GM18867 (cell line): ENCODE results near the gene SENP6.
"Not testable (repeated sequence)": the region's sequence is repeated elsewhere in the genome, so short reads cannot be mapped to it uniquely, and the experiment has no call there.

Experiments used
- ATAC-seq: cut with Tn5 transposase; IDR thresholded peaks from one replicate; pipeline ENCODE4 v1.9.1; 2021; ENCODE audit warnings: mild to moderate bottlenecking, moderate library complexity; ENCODE audit not compliant: unreplicated experiment

SENP6 gene

GRCh38 chr6:75656479-75656878 is 54.8 kb downstream of the SENP6 start:
- ATAC-seq = no peak

GRCh38 chr6:75657327-75657726 is 55.6 kb downstream of the SENP6 start:
- no peak for ATAC-seq

- ATAC-seq = no peak
These were observed 64.9 kb downstream of the SENP6 start for GRCh38 chr6:75666592-75666991.

- ATAC-seq = no peak
These were observed 72.2 kb downstream of the SENP6 start for GRCh38 chr6:75673884-75674283.

- ATAC-seq = no peak
These were observed 74.7 kb downstream of the SENP6 start for GRCh38 chr6:75676377-75676776.

GRCh38 chr6:75682548-75682947 is 80.9 kb downstream of the SENP6 start:
- ATAC-seq = not testable (repeated sequence)

GRCh38 chr6:75683005-75683404 is 81.3 kb downstream of the SENP6 start:
- not testable (repeated sequence) for ATAC-seq

- not testable (repeated sequence) for ATAC-seq
These were observed 85.9 kb downstream of the SENP6 start for GRCh38 chr6:75687535-75687934.

GRCh38 chr6:75687937-75688336 is 86.3 kb downstream of the SENP6 start:
- ATAC-seq = not testable (repeated sequence)

GRCh38 chr6:75689576-75689975 is 87.9 kb downstream of the SENP6 start:
- ATAC-seq = no peak

- no peak for ATAC-seq
These were observed 89.3 kb downstream of the SENP6 start for GRCh38 chr6:75691012-75691411.

- ATAC-seq = no peak
These were observed 91.9 kb downstream of the SENP6 start for GRCh38 chr6:75693534-75693933.

- no peak for ATAC-seq
These were observed 92.7 kb downstream of the SENP6 start for GRCh38 chr6:75694406-75694805.

GRCh38 chr6:75708334-75708733 is 106.7 kb downstream of the SENP6 start:
- ATAC-seq = not testable (repeated sequence)

- no peak for ATAC-seq
These were observed 109.5 kb downstream of the SENP6 start for GRCh38 chr6:75711173-75711572.

- ATAC-seq = no peak
These were observed 117.5 kb downstream of the SENP6 start for GRCh38 chr6:75719133-75719532.

- ATAC-seq = no peak
These were observed 121.7 kb downstream of the SENP6 start for GRCh38 chr6:75723382-75723781.

- no peak for ATAC-seq
These were observed 125.5 kb downstream of the SENP6 start for GRCh38 chr6:75727206-75727605.

- not testable (repeated sequence) for ATAC-seq
These were observed 129.3 kb downstream of the SENP6 start for GRCh38 chr6:75731029-75731428.

- ATAC-seq = peak; percentile 93
These were observed 134.0 kb downstream of the SENP6 start for GRCh38 chr6:75735491-75736186.

- no peak for ATAC-seq
These were observed 142.3 kb downstream of the SENP6 start for GRCh38 chr6:75743971-75744370.

- no peak for ATAC-seq
These were observed 143.7 kb downstream of the SENP6 start for GRCh38 chr6:75745404-75745803.

GRCh38 chr6:75746221-75746620 is 144.5 kb downstream of the SENP6 start:
- ATAC-seq = no peak
